ENCODE measurements around the gene FGFR1OP2.
A peak's percentile ranks its signal among the peaks of the same experiment; 100 is the strongest.
"Not testable (repeated sequence)": the region's sequence is repeated elsewhere in the genome, so short reads cannot be mapped to it uniquely, and the experiment has no call there.

The FGFR1OP2 gene

GRCh38 chr12:26937863-26938700, at the start of gene FGFR1OP2, which contains the start of gene INTS13:
Gene FGFR1OP2 (plus strand): TSS chr12:26938470. CDS start chr12:26954159, 15,689 bp downstream.
Gene INTS13 (minus strand): TSS chr12:26937981. CDS start chr12:26936803, 1,178 bp downstream.
- peak; percentile 97 for DNase-seq

- no peak for DNase-seq
Observed at GRCh38 chr12:26890784-26891183, 47.5 kb upstream of the FGFR1OP2 start.

- DNase-seq = no peak
Observed at GRCh38 chr12:26891704-26892103, 46.6 kb upstream of the FGFR1OP2 start.

- no peak for DNase-seq
Observed at GRCh38 chr12:26895672-26896071, 42.6 kb upstream of the FGFR1OP2 start.

- DNase-seq = no peak
Observed at GRCh38 chr12:26896913-26897312, 41.4 kb upstream of the FGFR1OP2 start.

GRCh38 chr12:26903396-26903795, 34.9 kb upstream of the FGFR1OP2 start:
- DNase-seq = not testable (repeated sequence)

GRCh38 chr12:26906024-26906423, 32.2 kb upstream of the FGFR1OP2 start:
- no peak for DNase-seq

GRCh38 chr12:26906704-26907103, 31.6 kb upstream of the FGFR1OP2 start:
- DNase-seq = no peak

GRCh38 chr12:26918321-26919215, 19.7 kb upstream of the FGFR1OP2 start:
- DNase-seq = no peak

GRCh38 chr12:26919216-26919555, 19.1 kb upstream of the FGFR1OP2 start:
- DNase-seq = no peak

GRCh38 chr12:26921886-26922285, 16.4 kb upstream of the FGFR1OP2 start:
- no peak for DNase-seq

GRCh38 chr12:26928661-26929060, 9.6 kb upstream of the FGFR1OP2 start:
- no peak for DNase-seq

- DNase-seq = no peak
Observed at GRCh38 chr12:26929590-26929989, 8.7 kb upstream of the FGFR1OP2 start.

- no peak for DNase-seq
Observed at GRCh38 chr12:26935636-26936378, 2.5 kb upstream of the FGFR1OP2 start.

GRCh38 chr12:26936559-26937442, 1.5 kb upstream of the FGFR1OP2 start:
- DNase-seq = no peak

GRCh38 chr12:26937443-26937862, 817 bp upstream of the FGFR1OP2 start:
- DNase-seq = no peak

GRCh38 chr12:26938701-26939062, 412 bp downstream of the FGFR1OP2 start:
- no peak for DNase-seq

GRCh38 chr12:26939192-26939832, 1.0 kb downstream of the FGFR1OP2 start:
- DNase-seq = no peak

GRCh38 chr12:26939953-26940352, 1.7 kb downstream of the FGFR1OP2 start:
- DNase-seq = no peak

GRCh38 chr12:26940516-26941214, 2.4 kb downstream of the FGFR1OP2 start:
- DNase-seq = peak; percentile 22

GRCh38 chr12:26941215-26941594, 2.9 kb downstream of the FGFR1OP2 start:
- no peak for DNase-seq
